HL-60 (cell line): ENCODE data around the gene DHRS2.

Source experiments
- POLR2AphosphoS5 ChIP-seq: IDR thresholded peaks from 2 replicates; pipeline ENCODE4 v1.6.1; 2012; ENCODE audit warnings: low read depth
- SPI1 ChIP-seq: IDR thresholded peaks from 2 replicates; pipeline ENCODE4 v1.6.1; 2012; ENCODE audit warnings: low read depth, mild to moderate bottlenecking, borderline replicate concordance
- TF ChIP-seq, protein P1 (sequence below): IDR thresholded peaks from one replicate; pipeline ENCODE4 v1.5.1; 2011; ENCODE audit warnings: low read length, control low read depth, inconsistent platforms; ENCODE audit not compliant: insufficient read depth
- TF ChIP-seq, protein P2 (sequence below): IDR thresholded peaks from 2 replicates; pipeline ENCODE4 v1.6.1; 2012; ENCODE audit warnings: low read depth; ENCODE audit not compliant: insufficient replicate concordance

DNA sequence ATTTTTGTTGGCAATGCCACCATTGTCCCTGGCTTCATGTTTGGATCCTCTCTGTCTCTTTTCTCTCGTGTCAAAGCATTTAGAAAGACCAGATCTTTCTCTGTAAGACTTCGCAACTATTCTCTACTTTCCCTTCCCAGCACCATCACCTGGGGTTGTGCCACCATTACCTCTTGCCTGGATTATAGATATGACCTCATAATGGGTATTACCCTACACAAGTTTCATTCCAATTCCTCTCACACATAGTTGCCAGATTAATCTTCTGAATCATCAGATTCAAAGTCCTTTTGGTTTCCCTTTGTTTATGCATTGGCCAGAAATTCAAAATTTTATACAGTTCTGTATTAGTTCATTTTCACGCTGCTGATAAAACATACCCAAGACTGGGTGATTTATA, 27.2 kb upstream of the DHRS2 start:
- TF ChIP-seq, protein P1, sequence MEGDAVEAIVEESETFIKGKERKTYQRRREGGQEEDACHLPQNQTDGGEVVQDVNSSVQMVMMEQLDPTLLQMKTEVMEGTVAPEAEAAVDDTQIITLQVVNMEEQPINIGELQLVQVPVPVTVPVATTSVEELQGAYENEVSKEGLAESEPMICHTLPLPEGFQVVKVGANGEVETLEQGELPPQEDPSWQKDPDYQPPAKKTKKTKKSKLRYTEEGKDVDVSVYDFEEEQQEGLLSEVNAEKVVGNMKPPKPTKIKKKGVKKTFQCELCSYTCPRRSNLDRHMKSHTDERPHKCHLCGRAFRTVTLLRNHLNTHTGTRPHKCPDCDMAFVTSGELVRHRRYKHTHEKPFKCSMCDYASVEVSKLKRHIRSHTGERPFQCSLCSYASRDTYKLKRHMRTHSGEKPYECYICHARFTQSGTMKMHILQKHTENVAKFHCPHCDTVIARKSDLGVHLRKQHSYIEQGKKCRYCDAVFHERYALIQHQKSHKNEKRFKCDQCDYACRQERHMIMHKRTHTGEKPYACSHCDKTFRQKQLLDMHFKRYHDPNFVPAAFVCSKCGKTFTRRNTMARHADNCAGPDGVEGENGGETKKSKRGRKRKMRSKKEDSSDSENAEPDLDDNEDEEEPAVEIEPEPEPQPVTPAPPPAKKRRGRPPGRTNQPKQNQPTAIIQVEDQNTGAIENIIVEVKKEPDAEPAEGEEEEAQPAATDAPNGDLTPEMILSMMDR, result no peak
- TF ChIP-seq, protein P2, sequence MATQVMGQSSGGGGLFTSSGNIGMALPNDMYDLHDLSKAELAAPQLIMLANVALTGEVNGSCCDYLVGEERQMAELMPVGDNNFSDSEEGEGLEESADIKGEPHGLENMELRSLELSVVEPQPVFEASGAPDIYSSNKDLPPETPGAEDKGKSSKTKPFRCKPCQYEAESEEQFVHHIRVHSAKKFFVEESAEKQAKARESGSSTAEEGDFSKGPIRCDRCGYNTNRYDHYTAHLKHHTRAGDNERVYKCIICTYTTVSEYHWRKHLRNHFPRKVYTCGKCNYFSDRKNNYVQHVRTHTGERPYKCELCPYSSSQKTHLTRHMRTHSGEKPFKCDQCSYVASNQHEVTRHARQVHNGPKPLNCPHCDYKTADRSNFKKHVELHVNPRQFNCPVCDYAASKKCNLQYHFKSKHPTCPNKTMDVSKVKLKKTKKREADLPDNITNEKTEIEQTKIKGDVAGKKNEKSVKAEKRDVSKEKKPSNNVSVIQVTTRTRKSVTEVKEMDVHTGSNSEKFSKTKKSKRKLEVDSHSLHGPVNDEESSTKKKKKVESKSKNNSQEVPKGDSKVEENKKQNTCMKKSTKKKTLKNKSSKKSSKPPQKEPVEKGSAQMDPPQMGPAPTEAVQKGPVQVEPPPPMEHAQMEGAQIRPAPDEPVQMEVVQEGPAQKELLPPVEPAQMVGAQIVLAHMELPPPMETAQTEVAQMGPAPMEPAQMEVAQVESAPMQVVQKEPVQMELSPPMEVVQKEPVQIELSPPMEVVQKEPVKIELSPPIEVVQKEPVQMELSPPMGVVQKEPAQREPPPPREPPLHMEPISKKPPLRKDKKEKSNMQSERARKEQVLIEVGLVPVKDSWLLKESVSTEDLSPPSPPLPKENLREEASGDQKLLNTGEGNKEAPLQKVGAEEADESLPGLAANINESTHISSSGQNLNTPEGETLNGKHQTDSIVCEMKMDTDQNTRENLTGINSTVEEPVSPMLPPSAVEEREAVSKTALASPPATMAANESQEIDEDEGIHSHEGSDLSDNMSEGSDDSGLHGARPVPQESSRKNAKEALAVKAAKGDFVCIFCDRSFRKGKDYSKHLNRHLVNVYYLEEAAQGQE, result no peak
- TF ChIP-seq POLR2AphosphoS5, result no peak
- no peak for TF ChIP-seq SPI1
